ENCODE results near the gene FARSA.
"Not testable (repeated sequence)": the region's sequence is repeated elsewhere in the genome, so short reads cannot be mapped to it uniquely, and the experiment has no call there.

The FARSA gene

DNA sequence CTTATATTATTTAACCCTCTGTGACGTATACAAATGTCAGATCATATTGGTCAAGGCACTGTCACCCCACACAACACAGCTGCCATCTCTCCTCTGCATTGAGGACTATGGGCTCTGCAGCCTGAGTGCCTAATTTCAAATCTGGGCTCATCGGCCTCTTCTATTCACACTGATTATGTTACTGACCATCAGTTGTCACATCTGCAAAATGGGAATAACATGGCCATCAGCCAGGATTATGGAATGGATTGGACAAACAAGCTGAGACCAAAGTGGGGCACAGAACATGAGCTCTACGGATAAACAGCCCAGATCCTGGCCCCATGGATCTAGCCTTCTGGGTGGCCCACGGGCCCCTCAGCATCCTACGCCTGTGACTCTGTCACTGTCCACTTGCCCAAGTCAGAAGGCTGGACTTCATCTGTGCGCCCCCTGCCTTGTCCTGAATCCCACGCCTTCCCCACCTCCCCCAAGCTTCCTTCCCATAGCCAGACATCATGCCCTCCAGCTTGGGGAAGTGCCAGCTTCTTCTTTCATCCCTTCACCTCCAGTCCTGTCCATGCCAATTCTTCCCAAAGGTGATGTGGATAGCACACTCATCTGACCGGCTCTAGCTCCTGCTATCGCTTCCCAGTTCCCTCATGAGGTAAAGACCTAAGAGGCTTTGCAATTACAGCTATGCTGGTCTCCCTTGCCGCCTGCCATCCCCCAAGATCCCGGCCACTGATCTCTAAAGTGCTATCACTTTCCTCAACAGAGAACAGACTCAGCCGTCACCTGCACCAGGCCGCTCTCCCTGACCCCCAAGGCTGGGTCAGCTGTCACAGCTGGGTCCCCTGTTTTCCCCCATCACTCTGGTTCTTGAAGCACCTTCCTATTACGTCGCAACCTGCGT is 872 bp downstream of the FARSA start:
- no peak for TF ChIP-seq CTCF (IDR thresholded peaks at IDR 0.05; ENCODE audit: insufficient read depth, low read depth, low read length, missing control alignments)
- no peak for DNase-seq (ENCODE audit: low read depth)
- H3K4me3 ChIP-seq (ENCODE audit: low read length), result peak overlapping the region; percentile 99

DNA sequence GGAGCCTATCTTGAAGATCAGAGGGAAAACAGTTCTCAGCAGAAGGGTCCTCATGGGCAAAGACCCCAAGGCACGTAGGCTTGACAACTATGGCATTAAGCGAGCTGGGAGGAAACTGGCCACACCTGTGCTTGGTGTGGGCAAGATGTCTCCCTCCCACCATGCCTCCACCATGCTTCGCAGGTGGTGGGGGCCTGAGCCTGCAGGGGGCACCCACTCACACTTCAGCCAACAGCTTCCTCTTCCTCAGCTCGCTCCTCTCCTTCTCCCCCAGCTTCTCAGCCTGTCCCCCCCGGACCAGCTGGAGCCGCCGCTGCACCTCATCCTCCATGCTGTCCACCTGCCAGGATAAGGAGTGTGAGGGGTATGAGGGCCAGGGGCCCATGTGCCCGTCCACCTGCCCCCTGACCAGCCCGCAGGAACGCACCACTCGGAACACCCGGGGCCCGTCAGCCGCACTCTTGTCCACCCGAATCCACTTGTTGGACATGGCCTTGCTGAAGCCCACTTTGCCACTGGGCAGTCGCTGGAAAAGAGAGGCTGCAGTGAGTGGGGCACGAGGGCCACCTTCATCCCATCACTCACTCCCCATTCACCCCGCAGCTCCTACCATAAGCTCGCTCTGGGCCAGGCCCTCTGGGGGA is 3.4 kb downstream of the FARSA start:
- DNase-seq (ENCODE audit: low read depth), result no peak
- TF ChIP-seq CTCF (IDR thresholded peaks at IDR 0.05; ENCODE audit: insufficient read depth, low read depth, low read length, missing control alignments), result no peak

GRCh38 chr19:12924621-12925310 is 8.7 kb downstream of the FARSA start:
- DNase-seq (ENCODE audit: low read depth), result no peak
- no peak overlapping the region for H3K4me3 ChIP-seq (ENCODE audit: low read length)

More for the DNA sequence above, 3.4 kb downstream of the FARSA start:
- no peak overlapping the region for H3K4me3 ChIP-seq (ENCODE audit: low read length)

GRCh38 chr19:12922959-12923358 is 10.6 kb downstream of the FARSA start:
- H3K4me3 ChIP-seq (ENCODE audit: low read length), result no peak overlapping the region
- no peak for DNase-seq (ENCODE audit: low read depth)
- no peak for TF ChIP-seq CTCF (IDR thresholded peaks at IDR 0.05; ENCODE audit: insufficient read depth, low read depth, low read length, missing control alignments)

More at GRCh38 chr19:12924621-12925310, 8.7 kb downstream of the FARSA start:
- no peak for TF ChIP-seq CTCF (IDR thresholded peaks at IDR 0.05; ENCODE audit: insufficient read depth, low read depth, low read length, missing control alignments)

GRCh38 chr19:12921047-12921446 is 12.5 kb downstream of the FARSA start:
- H3K4me3 ChIP-seq (ENCODE audit: low read length), result no peak overlapping the region
- DNase-seq (ENCODE audit: low read depth), result no peak

DNA sequence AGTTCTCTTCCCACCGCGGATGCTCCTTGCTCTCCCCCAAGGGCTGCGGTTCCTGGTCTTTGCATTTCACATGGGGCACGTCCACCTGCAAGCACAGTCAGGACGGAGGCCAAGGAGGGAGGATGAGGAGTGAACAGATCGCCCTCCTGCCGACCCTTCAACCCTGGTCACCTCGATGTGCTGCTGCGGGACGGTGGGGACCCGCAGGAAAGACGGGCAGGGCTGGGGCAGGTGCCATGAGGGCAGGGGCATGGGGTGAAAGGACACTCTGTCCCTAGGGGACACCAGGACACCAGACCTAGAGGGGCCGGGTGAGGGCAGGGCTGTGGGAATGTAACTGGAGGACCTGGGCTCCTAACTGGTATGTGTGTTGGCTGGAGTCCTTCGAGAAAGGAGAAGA is 15.3 kb downstream of the FARSA start:
- no peak for TF ChIP-seq CTCF (IDR thresholded peaks at IDR 0.05; ENCODE audit: insufficient read depth, low read depth, low read length, missing control alignments)
- no peak for DNase-seq (ENCODE audit: low read depth)
- H3K4me3 ChIP-seq (ENCODE audit: low read length), result no peak overlapping the region

More at GRCh38 chr19:12921047-12921446, 12.5 kb downstream of the FARSA start:
- no peak for TF ChIP-seq CTCF (IDR thresholded peaks at IDR 0.05; ENCODE audit: insufficient read depth, low read depth, low read length, missing control alignments)

GRCh38 chr19:12915860-12916259 is 17.7 kb downstream of the FARSA start:
- not testable (repeated sequence) for DNase-seq (ENCODE audit: low read depth); H3K4me3 ChIP-seq (ENCODE audit: low read length)
